ENCODE results near the gene HINT2.

HINT2 gene

GRCh38 chr9:35811381-35812024, 3.3 kb downstream of the HINT2 start:
- DNase-seq (ENCODE audit: low read depth), result no peak

GRCh38 chr9:35810122-35810521, 4.7 kb downstream of the HINT2 start:
- DNase-seq (ENCODE audit: low read depth), result no peak

- DNase-seq (ENCODE audit: low read depth), result no peak
These were observed 6.4 kb downstream of the HINT2 start for GRCh38 chr9:35808433-35808832.

- no peak for DNase-seq (ENCODE audit: low read depth)
These were observed 8.7 kb downstream of the HINT2 start for GRCh38 chr9:35806101-35806500.

- no peak for DNase-seq (ENCODE audit: low read depth)
These were observed 13.3 kb downstream of the HINT2 start for GRCh38 chr9:35801328-35802128.

GRCh38 chr9:35800530-35800929, 14.3 kb downstream of the HINT2 start:
- no peak for DNase-seq (ENCODE audit: low read depth)

GRCh38 chr9:35798658-35799374, 16.0 kb downstream of the HINT2 start:
- no peak for DNase-seq (ENCODE audit: low read depth)

GRCh38 chr9:35797311-35798109, 17.3 kb downstream of the HINT2 start:
- DNase-seq (ENCODE audit: low read depth), result no peak

GRCh38 chr9:35795695-35796094, 19.1 kb downstream of the HINT2 start:
- no peak for DNase-seq (ENCODE audit: low read depth)

GRCh38 chr9:35793461-35793860, 21.4 kb downstream of the HINT2 start:
- DNase-seq (ENCODE audit: low read depth), result no peak

GRCh38 chr9:35792826-35793225, 22.0 kb downstream of the HINT2 start:
- no peak for DNase-seq (ENCODE audit: low read depth)

GRCh38 chr9:35792024-35792813, 22.6 kb downstream of the HINT2 start:
- no peak for DNase-seq (ENCODE audit: low read depth)

GRCh38 chr9:35791297-35791921, 23.4 kb downstream of the HINT2 start, which contains the start of gene NPR2:
Gene NPR2, plus strand, starts transcription at chr9:35791591. Its CDS starts 818 bp downstream, at chr9:35792409.
- no peak for DNase-seq (ENCODE audit: low read depth)

- peak; percentile 30 for DNase-seq (ENCODE audit: low read depth)
These were observed 24.2 kb downstream of the HINT2 start for GRCh38 chr9:35790385-35791296.

- no peak for DNase-seq (ENCODE audit: low read depth)
These were observed 24.8 kb downstream of the HINT2 start for GRCh38 chr9:35790025-35790384.

GRCh38 chr9:35789541-35789940, 25.3 kb downstream of the HINT2 start:
- DNase-seq (ENCODE audit: low read depth), result no peak

GRCh38 chr9:35783418-35783817, 31.4 kb downstream of the HINT2 start:
- DNase-seq (ENCODE audit: low read depth), result no peak

- DNase-seq (ENCODE audit: low read depth), result no peak
These were observed 33.8 kb downstream of the HINT2 start for GRCh38 chr9:35781066-35781465.

GRCh38 chr9:35778496-35778895, 36.3 kb downstream of the HINT2 start:
- no peak for DNase-seq (ENCODE audit: low read depth)

- no peak for DNase-seq (ENCODE audit: low read depth)
These were observed 38.8 kb downstream of the HINT2 start for GRCh38 chr9:35776018-35776417.

Data from GM04503 (cell line).